Bronchial epithelial cell (primary cell): Measurements from ENCODE around the gene SMYD3. TPM values are rescaled to one million over a fixed set of nuclear protein-coding genes. Genes with fewer than 3 reads are reported as not detected.

Source experiments
- DNase-seq: peaks from one replicate; pipeline ENCODE4 v3.0.0-alpha.2; 2010; ENCODE audit warnings: low read depth
- FAIRE-seq: peaks from 2 replicates; lab custom pipeline; 2011; peaks lifted over from hg19 to GRCh38; lab: Jason Lieb, UNC
- H3K27me3 ChIP-seq: 2 replicates; pipeline ENCODE4 v1.5.1; 2011; ENCODE audit warnings: low read length; ENCODE audit not compliant: control insufficient read depth, insufficient read depth
- H3K36me3 ChIP-seq: 2 replicates; pipeline ENCODE4 v1.5.1; 2011; ENCODE audit warnings: low read length; ENCODE audit not compliant: control insufficient read depth, insufficient read depth
- H3K4me3 ChIP-seq: 2 replicates; pipeline ENCODE4 v1.5.1; 2011; ENCODE audit warnings: mild to moderate bottlenecking, low read depth, low read length, control low read depth
- CTCF ChIP-seq: IDR thresholded peaks from 2 replicates; pipeline ENCODE4 v1.5.1; 2011; ENCODE audit warnings: mild to moderate bottlenecking, moderate library complexity, low read length, control low read depth, inconsistent platforms; ENCODE audit not compliant: insufficient read depth, severe bottlenecking
- total RNA-seq: library from RNA; depleted of rRNA; stranded (reverse); fragments of >200 nt; gene quantifications from 2 replicates; pipeline ENCODE4 v1.2.1, GENCODE V29; 2014

Gene SMYD3
- total RNA-seq, 1 donor from 2014 or later, result 17.4 TPM

GRCh38 chr1:246281195-246281594 is 225.9 kb downstream of the SMYD3 start:
- DNase-seq, result no peak
- no peak for TF ChIP-seq CTCF
- Histone ChIP-seq H3K27me3 (no peaks in the 10 kb centered on the region), H3K4me3 (no peak overlapping the region), H3K36me3 (no peaks in the 10 kb centered on the region)
- no peak for FAIRE-seq

GRCh38 chr1:246280551-246280950 is 226.5 kb downstream of the SMYD3 start:
- Histone ChIP-seq H3K27me3 (no peaks in the 10 kb centered on the region), H3K4me3 (no peak overlapping the region), H3K36me3 (no peaks in the 10 kb centered on the region)
- DNase-seq, result peak; percentile 37
- no peak for FAIRE-seq
- peak; percentile 29 for TF ChIP-seq CTCF

GRCh38 chr1:246279402-246279801 is 227.7 kb downstream of the SMYD3 start:
- H3K27me3 ChIP-seq, result no peaks in the 10 kb centered on the region
- no peak for DNase-seq
- no peaks in the 10 kb centered on the region for H3K36me3 ChIP-seq
- no peak overlapping the region for H3K4me3 ChIP-seq
- FAIRE-seq, result no peak
- TF ChIP-seq CTCF, result no peak

GRCh38 chr1:246278371-246278770 is 228.7 kb downstream of the SMYD3 start:
- Histone ChIP-seq H3K27me3 (no peaks in the 10 kb centered on the region), H3K4me3 (no peak overlapping the region), H3K36me3 (no peaks in the 10 kb centered on the region)
- DNase-seq (no peak), FAIRE-seq (no peak)
- TF ChIP-seq CTCF, result no peak

- DNase-seq, result no peak
- no peak for TF ChIP-seq CTCF
- no peaks in the 10 kb centered on the region for H3K27me3 ChIP-seq
- no peaks in the 10 kb centered on the region for H3K36me3 ChIP-seq
- no peak for FAIRE-seq
- H3K4me3 ChIP-seq, result no peak overlapping the region
These were observed 232.0 kb downstream of the SMYD3 start for GRCh38 chr1:246275036-246275435.

GRCh38 chr1:246274186-246274585 is 232.9 kb downstream of the SMYD3 start:
- TF ChIP-seq CTCF, result no peak
- Histone ChIP-seq H3K4me3 (no peak overlapping the region), H3K27me3 (no peaks in the 10 kb centered on the region), H3K36me3 (no peaks in the 10 kb centered on the region)
- DNase-seq, result no peak
- no peak for FAIRE-seq
